GM21515 (cell line): Measurements from ENCODE around the gene SERPINA12.

Experiments used
- ATAC-seq: cut with Tn5 transposase; IDR thresholded peaks from one replicate; pipeline ENCODE4 v1.9.1; 2021; ENCODE audit not compliant: unreplicated experiment

The SERPINA12 gene

DNA sequence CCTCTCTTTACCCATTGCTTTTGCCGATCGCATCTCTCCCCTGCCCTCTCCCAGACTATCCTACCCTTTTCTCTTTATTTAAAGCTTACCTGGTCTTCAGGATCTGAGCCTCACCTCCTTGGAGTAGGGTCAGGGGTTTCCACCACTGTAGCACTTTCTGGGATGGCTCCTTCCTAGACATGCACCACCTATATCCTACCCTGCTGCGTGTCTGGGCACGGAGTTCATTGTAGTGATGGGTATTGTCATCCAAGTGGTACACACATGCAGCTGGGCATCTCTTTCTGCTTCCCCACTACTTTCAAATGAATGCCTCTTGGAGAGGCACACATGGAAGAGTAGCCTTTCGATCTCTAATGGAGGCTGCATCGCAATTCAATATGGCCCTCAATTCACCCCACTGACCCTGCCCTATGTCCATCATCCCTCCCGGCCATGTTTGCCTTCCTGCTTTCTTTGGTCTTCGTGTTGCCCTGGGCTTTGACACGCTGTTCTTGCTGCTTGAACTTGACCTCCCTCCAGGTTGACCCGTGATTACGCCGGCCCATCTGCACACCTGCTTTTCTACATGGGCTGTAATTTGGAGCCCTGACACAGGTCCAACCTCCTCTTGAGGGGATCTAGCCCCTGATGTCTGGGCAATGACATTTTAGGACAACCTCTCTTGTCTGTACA is 67.6 kb downstream of the SERPINA12 start:
- ATAC-seq = no peak

- no peak for ATAC-seq
Observed at GRCh38 chr14:94441130-94441529, 68.1 kb downstream of the SERPINA12 start.

GRCh38 chr14:94439453-94440057 is 69.7 kb downstream of the SERPINA12 start:
- ATAC-seq = no peak
